HG03432 (cell line): ENCODE measurements around the gene TUBGCP6.
"Not testable (repeated sequence)": the region's sequence is repeated elsewhere in the genome, so short reads cannot be mapped to it uniquely, and the experiment has no call there.

Source experiments
- ATAC-seq: cut with Tn5 transposase; IDR thresholded peaks from one replicate; pipeline ENCODE4 v1.9.1; 2021; ENCODE audit warnings: mild to moderate bottlenecking, moderate library complexity; ENCODE audit not compliant: unreplicated experiment

Gene TUBGCP6

DNA sequence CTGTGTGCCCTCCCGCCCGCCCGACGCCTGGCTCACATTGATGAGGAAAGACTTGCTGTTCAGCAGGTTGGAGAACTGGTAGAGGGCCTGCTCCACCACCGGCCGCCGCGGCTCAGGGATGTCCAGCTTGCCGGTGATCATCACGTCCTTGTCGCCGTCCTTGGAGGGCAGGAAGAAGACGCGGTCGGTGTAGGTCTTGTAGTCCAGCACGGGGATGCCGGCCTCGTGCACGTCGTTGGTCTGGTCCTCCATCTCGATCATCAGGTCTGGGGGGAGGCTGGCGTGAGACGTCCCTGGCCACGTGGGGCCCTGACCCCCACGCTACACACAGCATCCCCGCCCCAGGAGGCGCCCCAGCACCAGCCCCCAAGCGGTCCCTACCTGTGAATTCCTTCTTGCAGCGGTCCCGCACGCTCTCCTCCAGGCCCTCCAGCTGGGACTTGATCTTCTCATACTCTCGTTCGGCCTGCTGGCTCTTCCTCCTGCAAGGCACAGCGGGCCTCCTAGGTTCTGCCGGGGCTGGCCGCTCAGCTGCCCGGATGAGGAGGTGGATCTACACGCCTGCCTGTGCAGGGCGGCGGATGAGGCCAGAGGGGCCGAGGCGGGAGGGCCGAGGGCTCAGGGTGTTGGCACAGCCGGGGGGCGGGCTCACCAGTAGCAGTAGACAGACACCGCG, 36.0 kb upstream of the TUBGCP6 start:
- no peak for ATAC-seq

DNA sequence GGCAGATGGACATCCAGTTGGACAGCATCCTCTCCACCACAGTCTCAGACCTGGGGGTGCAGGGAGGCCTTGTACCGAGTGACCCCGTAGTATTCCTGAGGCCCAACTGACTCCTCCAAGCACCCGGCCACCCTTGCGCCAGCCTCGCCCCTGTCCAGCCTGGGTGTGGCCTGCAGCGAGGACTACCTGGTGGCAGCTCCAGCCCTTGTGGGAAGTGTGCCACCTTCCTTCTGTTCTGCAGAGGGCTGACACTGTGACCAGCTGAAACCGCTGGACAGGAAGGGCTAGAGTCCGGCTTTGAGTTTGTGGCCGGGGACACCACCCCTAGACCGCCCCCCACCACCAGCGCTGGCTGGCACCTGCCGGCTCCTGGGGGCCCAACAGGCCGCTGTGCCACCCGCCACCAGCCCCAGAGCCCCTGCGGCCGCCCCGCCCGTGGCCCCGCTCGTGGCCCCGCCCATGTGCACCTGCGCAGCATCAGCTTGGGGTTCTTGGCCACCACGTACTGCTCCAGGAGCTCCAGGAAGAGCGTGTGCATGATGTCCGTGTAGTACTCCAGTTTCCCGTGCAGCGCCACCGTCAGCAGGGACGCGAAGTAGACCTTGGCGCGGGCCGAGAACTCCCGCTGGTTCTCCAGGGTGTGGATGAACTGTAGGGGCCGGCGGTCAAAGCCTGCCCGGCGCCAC, 35.3 kb upstream of the TUBGCP6 start:
- no peak for ATAC-seq

DNA sequence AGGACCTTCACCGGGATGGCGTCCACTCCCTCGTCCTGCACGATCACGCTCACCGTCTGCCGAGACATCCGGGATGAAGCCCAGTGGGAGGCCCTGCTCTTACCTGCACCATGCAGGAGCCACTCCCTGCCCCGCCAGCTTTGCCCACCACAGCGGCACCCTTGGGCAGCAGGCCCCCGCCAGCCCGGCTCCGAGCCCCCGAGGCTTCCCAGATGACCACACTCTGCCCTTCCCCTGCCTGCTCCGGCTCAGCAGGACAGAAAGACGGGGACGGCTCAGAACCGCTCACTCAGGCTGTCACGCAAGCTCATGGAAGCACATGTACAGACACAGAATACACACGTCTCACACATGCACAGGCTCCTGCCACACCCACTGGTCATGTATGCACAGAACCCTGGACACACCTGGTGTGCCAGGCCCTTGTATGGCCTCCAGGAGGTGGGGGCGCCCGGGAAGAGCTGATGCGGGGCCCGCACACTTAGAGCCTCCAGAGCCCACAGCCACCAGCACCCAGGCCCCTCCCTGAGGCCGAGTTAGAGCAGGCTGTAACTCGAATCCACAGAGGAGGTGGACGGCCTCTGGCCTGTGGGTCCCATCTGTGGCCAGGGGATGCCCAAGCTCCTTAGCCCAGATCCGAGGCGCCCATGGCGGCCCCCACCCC, 34.3 kb upstream of the TUBGCP6 start:
- no peak for ATAC-seq

DNA sequence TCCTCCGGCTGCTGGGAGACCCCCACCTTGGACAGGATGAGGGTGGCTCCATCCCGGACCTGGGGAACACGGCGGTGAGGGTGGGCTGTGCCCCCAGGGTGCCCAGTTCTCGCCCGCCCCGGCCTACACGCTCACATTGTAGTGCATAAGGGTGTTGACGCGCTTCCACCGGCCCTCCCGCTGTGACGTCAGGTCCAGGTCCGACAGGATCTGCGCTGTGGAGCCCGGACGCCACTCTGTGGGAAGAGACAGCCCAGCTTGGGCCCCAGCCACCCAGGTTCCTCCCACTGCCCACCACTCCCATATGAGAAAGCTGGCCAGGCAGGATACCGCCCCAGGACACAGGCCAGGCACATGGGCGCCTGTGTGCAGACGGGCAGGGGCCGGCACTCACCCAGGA, 33.6 kb upstream of the TUBGCP6 start:
- no peak for ATAC-seq

DNA sequence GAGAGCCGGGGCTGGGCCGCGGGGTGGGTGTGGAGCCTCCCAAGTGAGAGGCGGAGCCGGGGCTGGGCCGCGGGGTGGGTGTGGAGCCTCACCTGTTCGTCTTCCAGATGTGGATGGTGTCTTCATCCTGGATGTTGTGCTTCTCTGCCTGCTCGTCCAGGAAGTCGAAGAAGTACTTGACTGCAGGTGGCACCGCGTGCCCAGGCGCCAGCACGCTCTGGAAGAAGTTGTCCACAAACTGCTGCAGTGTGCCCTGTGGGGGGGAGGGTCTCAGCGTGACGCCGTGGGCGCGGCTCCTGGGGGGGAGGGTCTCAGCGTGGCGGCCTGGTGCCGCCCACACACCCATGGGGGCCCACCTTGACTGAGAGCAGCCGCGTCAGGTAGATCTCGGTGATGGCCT, 32.9 kb upstream of the TUBGCP6 start:
- ATAC-seq, result no peak

DNA sequence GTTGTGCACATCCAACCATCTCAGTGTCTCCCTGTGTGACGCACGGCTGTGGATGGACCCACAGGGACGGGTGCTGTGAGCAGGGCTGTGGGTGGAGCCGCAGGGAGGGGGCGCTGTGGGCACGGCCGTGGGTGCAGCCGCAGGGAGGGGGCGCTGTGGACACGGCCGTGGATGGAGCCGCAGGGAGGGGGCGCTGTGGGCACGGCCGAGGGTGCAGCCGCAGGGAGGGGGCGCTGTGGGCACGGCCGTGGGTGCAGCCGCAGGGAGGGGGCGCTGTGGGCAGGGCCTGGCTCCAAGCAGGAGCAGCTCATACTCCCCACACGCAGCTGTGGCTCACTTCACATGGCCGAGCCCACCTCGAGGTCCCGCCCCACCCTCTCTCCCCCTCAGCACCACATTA, 31.3 kb upstream of the TUBGCP6 start:
- ATAC-seq, result no peak

DNA sequence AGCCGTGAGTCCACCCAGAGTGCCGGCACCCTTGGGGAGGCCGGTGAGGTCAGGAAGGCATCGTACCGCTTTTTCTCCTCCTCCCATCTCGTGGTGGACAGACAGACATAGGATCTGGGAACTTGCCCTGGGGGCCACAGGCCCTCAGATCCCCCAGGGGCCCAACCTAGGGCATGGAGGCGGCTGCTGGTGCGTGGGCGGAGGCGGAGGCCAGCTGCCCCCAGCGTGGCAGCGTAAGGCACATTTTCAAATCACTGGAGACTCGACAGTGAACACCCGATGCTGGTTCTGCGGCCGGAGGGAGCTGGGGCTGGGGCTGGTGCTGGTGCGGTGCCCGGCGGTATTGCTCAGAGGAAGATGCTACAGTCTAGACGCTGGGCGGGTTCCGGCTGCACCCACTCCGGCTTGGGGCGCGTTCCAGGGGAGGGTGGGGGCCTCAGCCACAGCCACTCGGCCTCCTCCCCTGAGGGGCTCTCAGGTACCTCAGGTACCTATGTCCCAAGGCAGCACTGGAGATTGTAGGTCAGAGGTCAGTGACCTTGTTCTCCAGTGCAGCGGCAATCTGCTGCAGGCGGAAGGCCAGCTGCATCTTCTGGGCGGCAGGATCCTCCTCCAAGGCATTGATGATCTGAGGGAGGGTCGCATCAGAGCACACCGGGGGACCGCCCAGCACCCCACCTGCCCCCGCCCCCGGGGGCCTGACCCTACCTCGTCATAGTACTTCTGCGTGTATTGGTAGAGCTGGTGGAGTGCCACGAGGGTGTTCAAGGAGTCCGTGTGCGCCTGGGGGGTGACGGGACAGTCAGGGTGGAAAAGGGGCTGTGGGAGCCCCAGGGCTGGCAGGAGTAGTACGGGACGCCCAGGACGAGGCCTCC, 30.6 kb upstream of the TUBGCP6 start:
- no peak for ATAC-seq

DNA sequence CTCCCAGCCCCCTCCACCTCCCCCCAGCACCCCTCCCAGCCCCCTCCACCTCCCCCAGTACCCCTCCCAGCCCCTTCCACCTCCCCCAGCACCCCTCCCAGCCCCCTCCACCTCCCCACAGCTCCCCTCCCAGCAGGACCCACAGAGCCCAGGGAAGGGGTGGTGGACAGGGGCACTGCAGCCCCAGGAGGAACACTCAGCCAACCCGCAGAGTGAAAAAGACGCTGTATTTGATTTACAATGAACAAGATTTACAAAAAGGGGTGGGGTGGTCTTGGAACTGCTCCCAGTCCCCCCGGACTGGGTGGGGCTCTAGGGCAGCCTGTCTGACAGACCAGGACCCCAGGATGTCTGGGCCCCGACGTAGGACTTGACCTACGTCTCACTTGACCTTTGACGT, 29.9 kb upstream of the TUBGCP6 start:
- ATAC-seq, result no peak

DNA sequence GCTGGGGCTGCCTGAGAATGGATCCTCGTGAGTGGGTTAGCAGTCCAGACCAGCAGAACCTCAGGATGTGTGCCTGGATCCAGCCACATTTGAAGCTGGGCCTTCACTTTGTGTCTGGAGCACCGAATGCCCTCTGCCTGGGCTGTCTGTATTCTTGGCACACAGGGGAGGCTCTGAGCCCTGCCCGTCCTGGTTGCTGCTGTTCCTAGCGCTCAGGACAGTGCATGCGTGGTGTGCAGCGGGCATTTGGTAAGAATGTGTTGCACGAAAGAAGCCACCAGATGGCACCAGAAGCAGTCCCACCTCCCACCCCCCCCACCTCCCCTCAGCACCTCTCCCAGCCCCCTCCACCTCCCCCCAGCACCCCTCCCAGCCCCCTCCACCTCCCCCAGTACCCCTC, 29.5 kb upstream of the TUBGCP6 start:
- ATAC-seq, result no peak

DNA sequence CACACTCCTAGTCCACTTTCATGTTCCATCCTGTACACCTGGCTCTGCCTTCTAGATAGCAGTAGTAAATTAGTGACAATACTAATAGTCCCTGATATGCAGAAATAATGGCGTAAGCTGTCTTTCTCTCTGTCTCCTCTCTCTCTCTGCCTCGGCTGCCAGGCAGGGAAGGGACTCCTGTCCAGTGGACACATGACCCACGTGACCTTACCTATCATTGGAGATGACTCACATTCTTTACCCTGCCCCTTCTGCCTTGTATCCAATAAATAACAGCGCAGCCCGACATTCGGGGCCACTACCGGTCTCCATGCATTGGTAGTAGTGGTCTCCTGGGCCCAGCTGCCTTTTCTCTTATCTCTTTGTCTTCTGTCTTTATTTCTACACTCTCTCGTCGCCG, 29.0 kb upstream of the TUBGCP6 start:
- not testable (repeated sequence) for ATAC-seq

DNA sequence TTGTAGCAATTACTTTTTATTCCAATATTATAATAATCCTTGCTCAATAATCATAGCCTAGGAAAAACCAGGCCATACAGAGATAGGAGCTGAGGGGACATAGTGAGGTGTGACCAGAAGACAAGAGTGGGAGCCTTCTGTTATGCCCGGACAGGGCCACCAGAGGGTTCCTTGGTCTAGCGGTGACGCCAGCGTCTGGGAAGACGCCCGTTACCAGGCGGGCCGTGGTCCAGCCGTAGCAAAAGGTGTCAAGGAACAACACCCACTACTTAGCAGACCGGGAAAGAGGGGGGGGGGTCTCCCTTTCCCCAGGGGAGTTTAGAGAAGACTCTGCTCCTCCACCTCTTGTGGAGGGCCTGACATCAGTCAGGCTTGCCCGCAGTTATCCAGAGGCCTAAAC, 28.5 kb upstream of the TUBGCP6 start:
- ATAC-seq, result not testable (repeated sequence)

DNA sequence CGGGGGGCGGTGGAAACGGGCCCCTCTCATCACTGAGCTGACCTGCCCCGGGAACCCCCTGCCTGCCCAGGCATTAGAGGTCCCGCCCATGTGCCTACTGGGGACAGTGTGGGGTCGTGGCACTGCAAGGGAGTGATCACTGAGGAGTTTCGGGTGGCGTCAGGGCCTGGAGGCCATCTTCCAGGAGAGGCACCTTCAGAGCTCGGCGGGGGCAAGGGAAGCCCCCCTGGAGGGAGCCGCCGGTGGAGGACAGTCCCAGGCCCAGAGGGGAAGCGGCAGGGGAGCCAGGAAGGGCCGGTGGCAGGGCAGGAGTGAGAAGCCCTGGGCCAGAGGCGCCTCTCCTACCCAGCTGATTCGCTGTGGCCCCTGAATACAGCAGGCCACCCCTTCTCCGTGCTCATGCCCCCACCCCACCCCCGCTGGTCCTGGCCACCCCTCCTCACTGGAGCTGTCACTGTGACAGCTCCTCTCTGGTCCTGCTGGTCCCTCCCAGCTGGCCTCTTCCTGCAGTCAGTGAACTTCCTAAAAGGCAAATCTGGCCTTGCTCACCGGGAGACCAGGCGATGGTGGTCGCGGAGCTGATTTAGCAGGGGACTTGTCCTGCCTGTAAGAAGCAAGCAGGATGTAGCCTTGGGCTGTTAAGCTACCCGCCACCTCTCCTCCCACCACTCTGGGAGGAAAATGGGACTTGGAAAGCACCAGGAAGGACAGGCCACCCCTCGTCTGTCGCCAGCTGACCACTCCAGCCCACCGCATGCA, 27.4 kb upstream of the TUBGCP6 start:
- no peak for ATAC-seq

DNA sequence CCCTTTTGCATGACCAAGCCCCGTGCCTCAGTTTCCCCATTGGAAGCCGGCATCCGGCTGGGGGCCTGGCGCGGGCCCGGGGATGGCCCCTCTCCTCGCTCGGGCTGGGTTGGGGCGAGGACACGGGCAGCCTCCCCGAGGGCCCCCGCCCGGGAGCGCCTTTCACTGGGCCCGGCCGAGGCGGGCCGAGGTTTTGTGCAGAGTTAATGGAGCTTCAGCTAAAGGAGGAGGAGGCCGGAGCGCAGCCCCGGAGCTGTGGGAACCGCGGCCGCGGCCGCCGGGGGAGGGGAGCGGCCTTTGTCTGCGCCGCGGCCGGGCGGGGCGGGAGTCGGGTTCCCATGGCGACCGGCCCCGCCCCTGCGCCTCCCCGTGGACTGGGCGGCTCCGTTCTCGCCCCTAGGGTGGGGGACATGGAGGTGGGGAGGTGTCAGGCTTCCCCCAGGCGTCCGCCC, 26.7 kb upstream of the TUBGCP6 start:
- no peak for ATAC-seq

DNA sequence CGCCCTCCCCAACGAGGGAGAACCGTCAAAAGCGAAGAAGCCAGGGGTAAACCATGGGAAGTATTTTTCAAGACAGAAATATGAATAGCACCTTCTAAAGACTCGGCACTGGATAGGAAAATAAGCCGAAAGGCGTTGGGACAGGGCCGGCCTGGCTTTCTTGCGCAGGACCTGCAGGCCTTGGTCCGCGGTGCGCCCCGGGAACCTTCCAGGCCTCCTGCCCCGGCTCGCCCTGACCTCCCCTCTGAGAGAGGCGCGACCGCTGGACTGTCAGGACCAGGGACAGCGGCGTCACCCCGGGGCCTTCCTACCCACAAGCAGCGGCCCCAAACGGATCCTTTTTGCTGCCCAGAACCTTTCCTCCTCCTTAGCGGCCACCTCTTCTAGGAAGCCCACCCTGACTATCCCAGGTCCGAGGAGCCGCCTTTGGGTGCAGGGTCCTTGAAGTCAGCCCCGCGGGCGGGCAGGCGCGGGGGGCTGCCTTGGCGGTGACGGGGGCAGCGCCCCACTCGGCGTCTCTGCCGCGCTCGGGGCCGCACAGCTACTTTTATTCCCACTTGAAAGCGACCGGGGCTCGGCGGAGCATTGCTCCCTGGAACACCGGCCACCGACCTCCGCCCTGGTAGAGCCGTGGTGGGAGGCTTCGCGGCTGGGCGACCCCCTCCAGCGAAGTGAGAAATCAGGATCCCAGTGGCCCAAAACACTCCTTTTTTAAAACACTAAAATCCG, 26.0 kb upstream of the TUBGCP6 start:
- ATAC-seq, result peak; percentile 24

DNA sequence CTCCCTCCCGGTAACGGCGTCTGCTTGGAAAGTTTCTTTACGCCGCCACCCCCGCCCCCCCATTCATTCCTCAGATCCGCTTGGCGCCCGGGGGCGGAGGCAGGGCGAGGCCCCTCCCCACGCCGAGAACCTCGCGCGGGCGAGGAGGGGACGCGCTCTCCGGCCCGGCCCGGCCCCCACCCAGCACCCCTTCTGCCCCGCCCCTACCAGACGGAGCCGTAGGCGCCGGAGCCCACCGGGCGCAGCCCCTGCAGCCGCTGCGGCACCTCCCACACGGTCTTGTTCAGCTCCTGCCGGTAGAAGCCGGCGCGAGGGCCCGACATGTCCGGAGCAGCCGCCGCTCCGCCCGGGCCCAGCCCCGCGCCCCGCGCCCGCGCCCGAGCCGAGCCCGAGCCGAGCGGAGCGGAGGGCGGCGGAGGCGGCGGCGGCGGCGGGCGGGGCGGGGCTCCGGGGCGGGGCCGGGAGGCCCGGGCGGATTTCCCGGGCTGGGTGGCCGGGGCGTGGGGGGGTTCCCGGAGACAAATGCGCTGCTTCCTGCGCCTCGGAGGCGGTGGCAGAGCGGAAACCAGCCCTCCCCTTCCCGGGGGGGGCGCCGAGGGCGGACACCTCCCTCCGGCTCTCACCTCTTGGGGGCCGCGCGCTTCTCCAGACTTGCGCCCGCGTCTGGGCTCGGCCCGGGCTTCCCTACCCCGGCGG, 25.3 kb upstream of the TUBGCP6 start, which contains the start of gene MAPK11:
TSS of gene MAPK11 (minus strand) at position 411 of the 696 bp plus-strand sequence. CDS start at position 323, 88 bp downstream.
- ATAC-seq, result peak; percentile 44

DNA sequence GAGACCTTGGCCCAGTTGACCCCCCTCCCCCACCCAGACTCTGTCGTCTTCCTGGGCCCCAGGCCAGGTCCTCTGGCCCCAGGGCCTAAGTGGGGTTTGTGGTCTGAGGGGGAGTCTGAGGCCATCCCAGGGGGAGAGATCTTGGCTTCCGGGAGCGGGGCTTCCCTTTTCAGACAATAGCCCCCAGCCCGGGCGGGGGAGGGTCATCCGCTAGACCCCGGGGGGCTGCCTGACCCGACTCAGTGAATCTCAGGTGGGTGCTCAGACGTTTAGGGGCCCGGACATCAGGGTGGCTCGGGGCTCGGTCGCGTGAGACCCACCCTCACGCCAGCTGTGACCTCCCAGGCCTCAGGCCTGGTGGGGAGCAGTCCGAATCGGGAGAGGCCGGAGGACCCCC, 24.7 kb upstream of the TUBGCP6 start:
- no peak for ATAC-seq

DNA sequence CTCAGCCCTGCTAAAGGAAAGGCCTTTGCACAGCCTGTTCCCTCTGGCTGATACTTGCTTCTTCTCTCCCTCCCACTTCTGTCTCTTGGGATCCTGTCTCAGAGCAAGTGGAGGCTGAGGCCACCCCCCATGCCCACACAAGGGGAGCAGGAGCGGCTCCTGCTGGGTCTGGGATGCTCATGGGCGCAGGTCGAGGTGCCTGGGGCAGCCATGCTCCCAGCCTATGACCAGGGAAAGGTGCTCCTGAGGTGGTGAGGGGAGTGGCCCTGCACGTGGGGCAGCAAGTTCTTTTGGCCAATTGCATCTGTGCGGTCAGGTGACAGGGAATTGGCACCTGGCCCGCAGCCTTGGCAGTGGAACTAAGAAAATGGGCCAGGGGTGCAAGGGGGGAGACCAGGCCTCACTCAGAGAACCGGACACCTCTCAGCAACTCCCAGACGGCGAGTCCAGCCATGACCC, 23.9 kb upstream of the TUBGCP6 start:
- no peak for ATAC-seq

DNA sequence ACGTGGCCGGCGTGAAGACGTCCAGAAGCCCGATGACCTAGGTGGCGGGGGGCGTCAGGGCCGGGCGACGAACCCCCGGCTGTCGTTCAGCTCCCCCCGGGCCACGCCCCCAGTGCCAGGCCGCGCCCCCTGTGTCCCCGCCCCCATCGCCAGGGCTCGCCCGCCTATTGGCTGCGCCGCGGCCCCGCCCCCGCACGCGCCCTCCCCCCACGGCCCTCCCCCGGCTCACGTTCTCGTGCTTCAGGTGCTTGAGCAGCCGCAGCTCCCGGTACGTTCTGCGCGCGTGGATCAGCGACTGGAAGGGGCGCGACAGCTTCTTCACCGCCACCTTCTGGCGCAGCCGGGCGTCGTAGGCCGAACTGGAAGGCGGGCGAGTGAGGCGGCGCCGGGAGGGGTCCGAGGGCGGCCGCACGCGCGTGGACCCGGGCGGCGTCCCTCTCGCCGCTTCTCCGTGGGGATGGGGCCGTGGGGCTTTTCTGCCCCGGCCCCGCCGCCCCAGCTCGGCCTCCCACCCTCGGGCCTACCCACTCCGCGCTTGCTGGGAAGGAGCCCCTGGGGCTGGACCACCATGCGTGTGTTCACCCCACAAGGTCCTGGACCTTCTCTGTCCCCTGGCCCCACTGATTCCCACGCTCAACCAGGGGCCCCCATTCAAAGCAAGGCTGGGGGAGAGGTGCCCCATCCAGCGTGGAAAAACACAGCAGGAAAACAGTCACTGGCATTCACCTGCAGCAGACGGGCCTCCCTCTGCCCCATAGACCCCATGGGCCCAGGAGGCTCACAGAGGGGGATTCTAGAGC, 23.0 kb upstream of the TUBGCP6 start:
- ATAC-seq, result no peak
